ENCODE measurements around the gene GRM7.

Gene GRM7

GRCh38 chr3:7249493-7250076 lies 388.7 kb downstream of the GRM7 start:
- no peak for DNase-seq

DNA sequence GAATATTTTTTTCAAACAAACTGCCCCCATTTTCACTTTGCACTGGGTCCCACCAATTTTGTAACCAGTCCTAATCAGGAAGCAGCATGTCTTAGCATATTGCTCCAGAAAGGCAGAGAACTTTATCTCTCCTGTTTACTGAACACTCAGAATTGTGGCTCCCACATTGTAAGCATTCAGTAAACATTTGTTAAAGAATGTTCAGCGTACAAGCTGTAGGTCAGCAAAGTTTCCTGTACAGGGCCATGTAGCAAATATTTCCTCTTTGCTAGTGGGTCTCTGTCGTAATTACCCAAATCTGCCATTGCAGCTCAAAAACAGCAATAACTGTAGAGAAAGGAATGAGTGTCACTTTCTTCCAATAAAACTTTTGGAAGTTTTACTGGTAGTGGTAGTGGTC lies 393.3 kb downstream of the GRM7 start:
- no peak for DNase-seq

DNA sequence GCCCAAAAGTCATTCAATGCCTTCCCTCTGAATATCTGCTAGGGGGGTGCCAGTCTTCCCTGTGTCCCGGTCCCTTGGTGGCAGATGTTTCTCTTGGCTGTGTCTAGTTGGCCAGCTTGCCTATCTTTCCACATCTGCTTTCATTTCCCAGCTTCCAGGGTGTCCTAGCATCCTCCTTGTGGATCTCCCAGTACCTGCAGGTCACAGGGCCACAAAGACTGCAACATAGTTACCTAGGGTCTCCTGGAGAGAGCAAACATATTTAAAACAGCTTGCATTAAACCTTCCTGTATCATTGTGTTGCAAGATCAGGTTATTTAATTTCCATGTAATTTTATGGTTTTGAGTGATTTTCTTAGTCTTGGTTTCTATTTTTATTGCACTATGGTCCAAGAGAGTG lies 400.1 kb downstream of the GRM7 start:
- no peak for DNase-seq

DNA sequence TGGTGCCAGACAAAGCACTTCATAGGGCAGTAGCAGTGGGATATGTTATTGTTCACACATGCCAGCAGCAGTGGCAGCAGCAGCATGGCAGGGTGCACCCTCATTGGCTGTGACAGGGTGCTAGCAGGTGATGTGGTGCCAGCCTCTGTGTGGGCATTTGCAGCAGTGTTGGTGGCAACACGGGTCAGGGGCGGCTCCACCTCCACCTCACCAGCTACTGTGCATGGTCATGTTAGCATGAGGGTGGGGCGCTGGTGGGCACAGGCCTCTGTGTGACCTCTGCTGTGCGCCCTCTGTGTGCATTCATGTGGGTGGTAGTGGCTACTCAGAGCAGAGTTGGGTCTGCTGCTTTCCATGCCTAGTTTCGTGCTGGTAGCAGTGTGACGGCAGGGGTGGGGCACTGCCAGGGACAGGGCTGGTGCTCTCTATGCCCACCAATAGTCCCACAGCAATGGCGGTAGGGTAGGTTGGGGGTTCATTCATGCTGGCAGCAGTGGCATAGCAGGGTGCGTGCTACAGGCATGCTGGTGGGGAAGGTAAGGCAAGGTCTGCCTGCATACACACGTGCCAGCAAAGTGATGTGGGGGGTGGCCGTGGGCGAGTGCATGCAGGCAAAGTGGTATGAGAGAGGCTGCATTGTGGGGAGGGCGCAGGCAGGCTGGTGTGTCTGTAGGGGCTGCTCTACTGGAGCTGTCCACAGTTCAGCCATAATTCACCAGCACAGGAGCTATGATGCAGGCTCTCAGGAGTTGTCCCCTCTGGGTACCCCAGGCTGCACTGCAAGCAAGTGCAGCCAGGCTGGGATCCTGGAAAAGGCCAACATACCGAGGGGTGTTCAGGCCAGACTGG lies 402.7 kb downstream of the GRM7 start:
- DNase-seq: no peak

DNA sequence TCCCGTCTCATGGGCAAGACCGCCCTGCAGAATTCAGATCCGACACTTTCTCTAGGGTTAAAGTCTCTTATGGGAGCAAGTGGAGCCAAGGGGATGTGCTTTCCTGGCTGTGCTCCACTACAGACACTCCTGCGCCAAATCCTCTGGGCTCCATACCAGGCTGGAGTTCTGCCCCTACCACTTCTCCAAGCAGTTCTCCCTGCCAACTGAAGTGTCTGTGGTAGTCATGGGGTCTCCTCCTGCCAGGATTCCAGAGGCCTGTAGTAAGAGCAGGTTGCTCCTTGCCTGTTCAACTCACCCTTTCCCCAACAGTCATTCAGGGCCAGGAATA lies 403.2 kb downstream of the GRM7 start:
- DNase-seq: no peak

GRCh38 chr3:7265736-7266135 lies 404.8 kb downstream of the GRM7 start:
- DNase-seq: no peak

DNA sequence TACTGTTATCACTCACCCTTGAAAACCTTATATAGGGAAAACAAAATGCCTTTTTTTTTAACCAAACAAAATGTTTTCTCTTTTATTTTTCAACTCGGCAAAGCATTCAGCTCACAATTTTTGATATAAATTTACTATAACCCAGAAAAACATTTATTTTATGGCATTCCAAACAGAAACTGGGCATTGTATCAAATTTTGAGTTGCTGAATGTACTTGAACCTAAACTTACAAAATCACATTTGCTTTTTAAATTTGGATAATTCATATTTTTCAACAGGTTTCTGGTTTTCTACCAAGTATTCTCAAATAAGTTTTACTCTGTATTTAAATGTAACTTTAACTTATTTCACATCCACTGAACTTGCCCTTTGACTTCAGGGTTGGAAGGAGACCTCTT lies 405.6 kb downstream of the GRM7 start:
- DNase-seq: no peak

- DNase-seq: no peak
These were observed 409.8 kb downstream of the GRM7 start for GRCh38 chr3:7270731-7271130.

- DNase-seq: no peak
These were observed 410.7 kb downstream of the GRM7 start for GRCh38 chr3:7271631-7272030.

DNA sequence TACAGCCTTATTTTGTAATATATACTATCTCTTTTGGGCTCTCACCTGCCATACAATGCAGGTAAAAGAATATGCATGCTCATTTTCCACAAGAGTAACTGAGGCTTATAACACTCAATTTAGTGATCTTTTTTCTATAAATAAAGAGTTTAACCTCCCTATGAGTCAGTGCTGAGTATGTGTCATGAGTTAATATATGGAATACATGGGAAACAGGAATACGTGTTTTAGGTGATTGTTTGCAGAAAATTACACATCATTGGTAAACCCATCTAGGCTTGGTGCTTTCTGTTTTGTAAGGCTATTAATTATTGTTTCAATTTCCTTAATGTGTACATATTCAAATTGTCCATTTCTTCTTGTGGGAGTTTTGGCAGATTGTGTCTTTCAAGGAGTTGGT lies 411.3 kb downstream of the GRM7 start:
- no peak for DNase-seq

DNA sequence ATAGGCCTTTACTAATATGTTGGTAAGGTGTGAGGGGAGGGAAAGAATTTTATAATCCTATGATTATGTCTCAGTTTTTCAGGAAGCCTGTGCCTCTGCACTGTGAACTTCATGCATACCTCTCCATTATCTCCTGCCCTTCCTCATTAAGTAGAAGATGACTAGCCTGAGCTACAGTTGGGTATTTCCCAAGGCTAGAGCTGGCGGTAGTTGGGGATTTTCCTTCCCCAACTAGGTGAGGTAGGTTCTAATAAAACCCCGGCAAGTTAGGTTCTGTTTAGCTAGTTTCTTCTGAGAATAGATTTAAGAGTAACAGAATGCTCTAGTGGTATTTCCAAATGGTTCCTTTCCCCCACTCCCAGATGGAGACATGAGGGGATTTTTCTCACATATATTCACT lies 414.5 kb downstream of the GRM7 start:
- no peak for DNase-seq

DNA sequence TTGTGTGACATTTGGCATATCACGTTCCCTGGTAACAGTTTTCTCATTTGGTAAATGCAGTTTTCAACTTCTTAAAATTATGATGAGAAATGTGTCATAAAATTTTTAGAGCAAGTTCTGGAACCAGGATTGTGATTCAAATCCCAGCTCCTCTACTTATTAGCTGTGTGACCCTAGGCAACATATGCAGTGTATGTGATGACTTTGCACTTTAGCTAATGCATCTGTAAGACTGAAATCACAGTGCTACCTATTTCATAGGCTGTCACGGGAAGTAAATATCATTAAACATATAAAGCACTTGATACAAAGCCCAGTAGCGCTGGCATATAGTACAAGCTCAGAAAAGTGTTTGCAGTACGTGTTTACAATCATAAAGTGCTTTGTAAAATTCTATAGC lies 419.4 kb downstream of the GRM7 start:
- DNase-seq: no peak

DNA sequence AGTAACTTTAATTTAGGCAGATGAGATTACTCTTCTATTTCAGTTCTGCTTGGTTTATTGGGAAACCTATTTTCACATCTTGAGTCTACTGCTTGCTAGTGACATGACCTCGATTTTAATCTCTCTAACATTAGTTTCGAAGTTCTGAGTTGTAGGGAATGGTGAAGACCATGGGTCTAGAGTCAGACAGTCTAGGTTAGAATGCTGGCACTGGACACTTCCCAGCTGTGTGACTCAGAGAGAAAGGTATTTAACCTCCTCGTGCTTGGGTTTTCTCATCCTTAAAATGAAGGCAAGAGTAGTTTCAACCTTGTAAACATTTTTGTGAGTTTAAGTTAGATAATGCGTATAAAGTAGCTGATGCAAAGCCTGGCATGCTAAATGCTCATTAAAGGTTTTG lies 422.1 kb downstream of the GRM7 start:
- DNase-seq: no peak

DNA sequence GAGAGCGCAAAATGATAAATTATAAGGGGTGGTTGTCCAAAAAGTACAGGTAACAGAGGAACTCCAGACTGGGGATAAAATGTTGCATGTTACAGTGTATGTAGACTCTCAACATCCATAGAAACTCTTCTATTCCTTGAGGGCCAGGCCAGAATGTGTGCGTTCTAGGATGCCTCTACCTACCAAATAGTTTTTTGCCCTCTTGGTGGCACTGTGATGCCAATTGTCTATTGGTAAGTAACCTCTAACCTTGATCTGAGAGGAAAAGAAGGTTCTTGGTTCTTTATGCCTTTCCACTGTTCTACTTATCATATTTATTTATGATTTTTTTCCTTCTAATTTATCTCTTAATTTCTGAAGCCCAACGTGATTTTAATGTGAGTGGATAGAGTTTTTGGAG lies 424.6 kb downstream of the GRM7 start:
- no peak for DNase-seq

DNA sequence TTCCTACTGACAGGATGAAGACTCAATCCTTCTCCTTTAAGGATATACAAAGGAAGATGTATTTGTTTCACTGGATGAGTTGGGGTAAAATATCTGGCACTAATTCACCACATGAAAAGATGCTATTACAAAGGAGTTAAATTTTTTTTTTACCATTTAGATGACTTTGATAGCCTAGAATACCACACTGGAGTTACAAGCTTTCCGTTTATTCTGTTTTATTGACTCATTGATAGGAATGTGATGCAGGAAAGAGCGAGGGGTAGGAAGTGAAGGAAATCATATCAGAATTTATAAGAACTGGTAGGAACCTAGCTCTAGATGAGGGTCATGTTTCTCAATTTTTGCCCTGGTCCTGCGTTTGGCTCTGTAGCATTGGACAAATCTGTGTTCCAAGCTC lies 427.2 kb downstream of the GRM7 start:
- DNase-seq: no peak

DNA sequence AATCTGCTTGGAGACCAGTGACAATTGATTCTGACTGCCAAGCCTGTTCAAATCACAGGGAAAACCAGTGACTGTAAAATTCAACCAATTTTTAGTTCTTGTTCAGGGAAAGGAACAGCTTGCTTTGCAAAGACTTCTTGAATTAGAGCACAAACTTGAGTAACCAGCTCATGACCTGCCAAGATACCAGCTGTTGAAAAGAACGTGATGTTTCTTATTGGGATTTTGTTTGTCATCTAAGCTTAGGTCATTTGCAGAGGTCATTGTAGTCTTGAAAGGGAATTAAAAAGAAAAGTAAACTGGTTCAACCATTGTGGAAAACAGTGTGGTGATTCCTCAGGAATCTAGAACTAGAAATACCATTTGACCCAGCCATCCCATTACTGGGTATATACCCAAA lies 428.2 kb downstream of the GRM7 start:
- no peak for DNase-seq

DNA sequence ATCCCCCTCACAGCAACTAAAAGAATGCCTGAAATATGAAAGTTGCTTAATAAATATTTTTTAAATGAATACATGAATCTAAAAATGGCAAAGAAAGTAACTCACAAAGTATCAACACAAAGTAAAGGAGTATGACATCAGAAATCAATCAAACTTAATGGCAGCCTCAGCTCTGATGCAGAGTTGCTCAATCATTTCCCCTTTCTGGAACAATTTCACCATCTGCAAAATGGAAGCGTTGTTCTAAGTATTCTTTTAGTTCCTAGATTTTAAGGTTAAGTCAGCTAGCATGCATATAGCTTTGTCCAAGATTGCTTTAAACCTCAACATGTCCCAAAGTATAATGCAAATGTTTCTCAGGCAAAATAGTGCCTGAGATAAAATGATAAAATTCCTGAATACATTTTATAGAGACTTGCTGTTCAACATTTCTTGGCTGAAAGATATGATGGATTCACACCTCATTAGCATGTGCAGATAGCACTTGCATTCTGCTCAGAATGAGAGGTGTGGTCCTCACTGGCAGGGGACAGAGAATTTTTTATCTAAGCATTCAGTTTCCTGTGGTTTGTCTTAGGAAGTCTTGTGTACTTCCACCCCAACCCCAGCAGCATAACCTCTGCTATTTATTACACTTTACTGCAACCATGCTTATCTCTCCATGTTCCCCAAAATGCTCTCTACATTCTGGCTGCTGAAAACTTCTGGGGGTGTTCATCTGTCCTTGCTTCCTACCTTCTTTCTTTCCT lies 429.3 kb downstream of the GRM7 start:
- DNase-seq: no peak

DNA sequence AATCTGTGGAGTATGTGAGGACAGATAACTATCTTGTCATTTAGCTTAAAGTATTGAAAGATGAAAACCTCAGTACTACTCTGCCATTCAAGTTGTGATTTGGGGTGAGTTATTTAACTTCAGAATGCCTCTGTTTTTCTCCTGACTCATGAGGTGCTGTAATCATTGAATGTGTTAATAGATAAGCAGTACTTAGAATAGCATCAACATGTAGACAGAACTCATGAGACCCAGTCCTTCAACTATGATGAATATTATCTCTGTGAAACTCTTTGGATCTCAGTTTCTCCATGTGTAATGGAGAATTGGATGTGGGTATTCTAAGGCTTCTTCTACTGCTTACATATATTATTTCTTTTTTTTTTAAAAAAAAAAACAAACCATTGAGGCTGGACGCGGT lies 431.4 kb downstream of the GRM7 start:
- DNase-seq: no peak

- no peak for DNase-seq
These were observed 432.4 kb downstream of the GRM7 start for GRCh38 chr3:7293286-7293685.

DNA sequence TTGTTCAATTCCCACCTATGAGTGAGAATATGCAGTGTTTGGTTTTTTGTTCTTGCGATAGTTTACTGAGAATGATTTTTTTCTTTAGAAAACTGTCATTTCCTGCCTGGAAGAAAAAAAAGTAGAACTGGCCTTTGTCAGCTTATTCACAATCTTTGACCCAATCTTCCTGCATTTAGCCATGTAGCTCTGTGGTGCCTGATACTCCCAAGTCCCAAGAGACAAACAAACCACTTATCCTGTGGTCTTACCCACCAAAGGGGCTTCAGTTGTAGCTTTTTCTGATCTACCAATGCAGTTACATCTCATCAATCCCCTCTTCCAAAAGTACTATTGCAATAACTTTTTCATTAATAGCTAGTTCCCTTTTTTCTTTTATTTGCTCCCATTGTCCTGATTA lies 444.6 kb downstream of the GRM7 start:
- no peak for DNase-seq

DNA sequence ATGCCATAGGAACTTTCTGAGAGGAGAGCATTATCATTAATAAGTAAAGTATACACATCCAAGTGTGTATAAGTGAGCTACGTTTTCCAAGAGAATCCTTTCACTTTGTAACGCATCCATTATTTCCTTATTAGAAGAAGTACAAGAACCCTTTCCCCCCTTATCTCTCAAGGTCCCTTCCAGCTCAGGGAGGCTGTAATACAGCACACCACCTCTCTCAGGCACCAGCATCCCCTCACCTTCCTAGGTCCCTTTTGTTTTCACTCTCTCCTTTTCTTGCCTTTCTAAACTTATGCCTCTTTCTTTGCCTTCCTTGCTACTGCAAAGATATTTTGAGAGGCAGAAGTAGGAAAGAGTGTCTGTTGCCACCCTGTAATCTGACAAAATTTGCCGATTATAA lies 446.0 kb downstream of the GRM7 start:
- no peak for DNase-seq

GRCh38 chr3:7307410-7307809 lies 446.5 kb downstream of the GRM7 start:
- no peak for DNase-seq

DNA sequence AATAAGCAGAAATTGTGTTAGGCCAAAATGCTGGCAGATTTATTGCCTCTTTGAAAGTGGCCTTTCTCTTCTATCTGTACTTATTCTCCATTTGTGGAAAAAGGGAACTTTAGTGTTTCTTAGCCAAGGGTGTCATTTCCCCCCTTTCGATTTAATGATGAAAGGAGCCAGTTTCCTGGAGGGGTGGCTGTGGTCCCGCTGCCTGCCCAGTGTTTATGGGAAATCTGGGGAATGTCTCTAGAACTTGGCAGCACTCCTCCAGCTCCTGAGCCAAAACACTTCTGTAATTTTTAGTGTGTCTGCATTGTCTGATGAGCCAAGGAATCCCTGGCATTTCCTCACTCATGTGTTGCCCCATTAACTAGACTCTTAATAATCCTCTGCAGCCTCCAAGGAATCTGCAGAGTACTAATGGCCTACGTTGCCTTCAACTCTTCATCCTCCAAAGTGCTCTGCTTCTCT lies 448.8 kb downstream of the GRM7 start:
- DNase-seq: no peak

DNA sequence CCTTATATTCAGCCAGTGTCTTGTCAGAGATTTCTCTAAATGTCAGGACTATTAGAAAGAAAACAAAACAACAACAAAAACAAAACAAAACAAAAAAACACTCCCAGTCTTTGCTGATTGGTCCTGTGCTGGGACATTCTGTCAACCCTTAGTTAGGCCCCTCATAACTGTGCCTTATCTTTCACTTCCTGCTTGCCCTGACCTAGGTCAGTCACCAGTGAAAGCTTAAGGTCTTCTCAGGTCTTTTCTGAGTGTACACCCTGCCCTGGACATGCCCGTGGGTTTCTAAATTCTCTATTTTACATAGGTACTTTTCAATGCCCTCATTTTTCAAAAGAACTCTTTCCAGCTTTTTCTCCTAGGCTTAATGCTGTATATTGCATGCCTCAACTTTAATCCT lies 454.1 kb downstream of the GRM7 start:
- no peak for DNase-seq
